ENCODE results near the gene CTSZ. TPM values are rescaled to one million over a fixed set of nuclear protein-coding genes. Genes with fewer than 3 reads are reported as not detected.

Gene CTSZ
- total RNA-seq, 2 donors from 2014 or later, result 117 to 152 TPM

GRCh38 chr20:58993332-58994248 lies 13.5 kb downstream of the CTSZ start:
- Histone ChIP-seq H3K4me3 (no peak overlapping the region), H3K9me3 (no peaks in the 10 kb centered on the region), H3K27ac (no peak overlapping the region), H3K27me3 (no peaks in the 10 kb centered on the region), H3K4me1 (peaks cover 0 to 7% of the 10 kb centered on the region in 2 donors), H3K36me3 (peaks cover 94% of the 10 kb centered on the region)
- TF ChIP-seq CTCF (IDR thresholded peaks at IDR 0.05), result no peak
- no peak for DNase-seq (ENCODE audit: low spot score)

DNA sequence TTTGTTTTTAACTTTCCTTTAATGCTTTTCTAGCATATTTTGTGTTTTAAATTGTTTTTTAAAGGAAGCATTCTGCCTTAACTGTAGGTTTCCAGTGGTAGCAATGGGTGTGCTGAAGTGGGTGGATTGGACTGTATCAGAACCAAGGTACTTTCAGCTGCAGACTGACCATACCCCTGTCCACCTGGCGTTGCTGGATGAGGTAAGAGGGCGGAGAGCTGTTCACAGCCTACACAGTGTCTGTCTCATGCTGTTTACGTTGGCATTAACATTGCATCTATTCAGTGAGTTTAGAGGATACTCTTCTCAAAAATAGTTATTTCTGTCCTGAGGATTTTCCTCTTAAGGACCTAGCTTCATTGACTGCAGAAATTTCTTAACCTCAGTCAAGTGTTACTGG lies 14.1 kb downstream of the CTSZ start:
- no peak overlapping the region for H3K4me3 ChIP-seq
- H3K27me3 ChIP-seq, result no peaks in the 10 kb centered on the region
- no peak overlapping the region for H3K27ac ChIP-seq
- H3K4me1 ChIP-seq, result peaks cover 0 to 7% of the 10 kb centered on the region in 2 donors
- H3K36me3 ChIP-seq, result peaks cover 99% of the 10 kb centered on the region
- DNase-seq (ENCODE audit: low spot score), result no peak
- H3K9me3 ChIP-seq, result no peaks in the 10 kb centered on the region
- TF ChIP-seq CTCF (IDR thresholded peaks at IDR 0.05), result no peak

DNA sequence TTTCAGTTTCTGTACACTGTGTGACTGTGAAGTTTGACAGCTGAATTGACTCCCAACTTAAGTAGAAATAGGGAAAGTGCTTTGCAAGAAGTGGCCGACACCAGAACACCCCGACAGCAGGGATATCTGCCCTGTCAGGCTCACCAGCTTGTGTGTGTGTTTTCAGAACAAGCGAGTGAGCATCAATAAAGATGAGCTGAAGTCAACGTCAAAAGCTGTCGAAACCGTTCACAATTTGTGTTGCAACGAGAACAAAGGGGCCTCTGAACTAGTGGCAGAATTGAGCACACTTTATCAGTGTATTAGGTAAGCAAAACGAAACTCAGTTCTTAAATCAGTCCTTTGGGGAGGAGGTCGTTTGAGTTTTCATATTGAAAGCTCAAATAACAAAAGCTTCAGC lies 15.3 kb downstream of the CTSZ start:
- H3K27ac ChIP-seq, result no peak overlapping the region
- peaks cover 99% of the 10 kb centered on the region for H3K36me3 ChIP-seq
- TF ChIP-seq CTCF (IDR thresholded peaks at IDR 0.05), result no peak
- no peak overlapping the region for H3K4me3 ChIP-seq
- no peaks in the 10 kb centered on the region for H3K9me3 ChIP-seq
- no peak for DNase-seq (ENCODE audit: low spot score)
- H3K27me3 ChIP-seq, result no peaks in the 10 kb centered on the region
- H3K4me1 ChIP-seq, result peaks cover 0 to 13% of the 10 kb centered on the region in 2 donors

- Histone ChIP-seq H3K4me1 (peaks cover 0 to 19% of the 10 kb centered on the region in 2 donors), H3K9me3 (no peaks in the 10 kb centered on the region), H3K27ac (no peak overlapping the region), H3K4me3 (no peak overlapping the region), H3K27me3 (no peaks in the 10 kb centered on the region), H3K36me3 (peaks cover 95% of the 10 kb centered on the region)
- TF ChIP-seq CTCF (IDR thresholded peaks at IDR 0.05), result no peak
- DNase-seq (ENCODE audit: low spot score), result no peak
Observed at GRCh38 chr20:58990651-58991445, 16.2 kb downstream of the CTSZ start.

DNA sequence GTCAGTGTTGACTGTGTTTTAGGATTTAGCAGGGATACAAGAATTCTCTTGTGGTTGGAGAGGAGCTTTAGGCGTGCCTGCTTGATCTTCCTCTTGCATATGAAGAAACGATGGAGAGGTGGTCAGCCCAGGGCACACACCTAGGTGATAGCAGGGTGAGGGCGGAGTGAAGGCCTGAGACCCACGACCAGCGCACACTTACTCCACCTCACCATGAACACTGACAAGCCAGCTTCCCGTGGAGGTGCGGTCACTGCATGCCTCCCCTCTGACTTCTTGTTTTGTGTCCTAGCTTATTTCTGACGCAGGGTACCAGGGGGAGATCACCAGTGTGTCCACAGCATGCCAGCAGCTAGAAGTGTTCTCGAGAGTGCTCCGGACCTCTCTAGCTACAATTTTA lies 17.9 kb downstream of the CTSZ start:
- no peaks in the 10 kb centered on the region for H3K27me3 ChIP-seq
- peaks cover 79% of the 10 kb centered on the region for H3K36me3 ChIP-seq

More for the DNA sequence above, 17.9 kb downstream of the CTSZ start:
- no peak for TF ChIP-seq CTCF (IDR thresholded peaks at IDR 0.05)
- peaks cover 0 to 27% of the 10 kb centered on the region in 2 donors for H3K4me1 ChIP-seq
- no peaks in the 10 kb centered on the region for H3K9me3 ChIP-seq
- no peak overlapping the region for H3K27ac ChIP-seq
- DNase-seq (ENCODE audit: low spot score), result no peak
- no peak overlapping the region for H3K4me3 ChIP-seq
